ENCODE results near the gene KDM1B.

- no peak for TF ChIP-seq POLR2A (IDR thresholded peaks at IDR 0.05)
- TF ChIP-seq CTCF (IDR thresholded peaks at IDR 0.05) = no peak
- TF ChIP-seq EP300 (IDR thresholded peaks at IDR 0.05) = no peak
These were observed 52.7 kb downstream of the KDM1B start for GRCh38 chr6:18207949-18208348.

Data from ovary (tissue), 3 donors.